DMS 273 (cell line): ENCODE results near the gene ZNF18.
A peak's percentile ranks its signal among the peaks of the same experiment; 100 is the strongest.
"Not testable (repeated sequence)": the region's sequence is repeated elsewhere in the genome, so short reads cannot be mapped to it uniquely, and the experiment has no call there.

Experiments
- DNase-seq: peaks from one replicate; lab custom pipeline; 2025; ENCODE audit not compliant: unreplicated experiment; lab: John Stamatoyannopoulos, UW

ZNF18 gene

DNA sequence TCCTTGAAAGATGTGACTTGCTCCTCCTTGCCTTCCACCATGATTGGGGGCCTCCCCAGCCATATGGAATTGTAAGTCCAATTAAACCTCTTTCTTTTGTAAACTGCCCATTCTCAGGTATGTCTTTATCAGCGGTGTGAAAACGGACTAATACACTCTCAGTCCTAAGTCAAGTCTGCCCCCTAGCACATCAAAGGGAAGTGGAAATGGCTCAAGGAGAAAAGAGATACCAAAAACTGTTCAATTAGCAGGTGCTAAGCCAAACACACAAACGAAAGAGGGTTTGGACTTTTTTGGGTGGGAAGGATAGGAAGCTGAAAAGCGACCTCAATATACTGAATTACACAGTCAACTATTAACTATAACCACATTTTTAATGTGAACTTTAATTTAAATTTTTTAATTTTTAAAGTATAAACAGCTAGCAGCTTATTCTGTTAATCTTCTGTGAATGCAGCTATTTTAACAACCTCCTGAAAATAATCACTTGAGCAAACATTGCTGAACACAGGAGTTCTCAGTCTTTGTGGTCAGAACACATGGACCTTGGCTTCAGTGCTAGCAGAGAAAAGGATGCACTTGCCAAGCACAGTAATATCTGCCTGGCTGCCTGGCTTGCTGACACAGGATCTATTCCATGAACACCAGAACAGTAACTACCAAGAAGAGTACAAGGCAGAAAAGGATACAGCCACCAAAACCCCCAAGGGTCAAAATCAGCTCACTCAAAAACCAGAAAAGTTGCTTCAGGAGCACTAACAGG is 10.9 kb downstream of the ZNF18 start:
- no peak for DNase-seq

DNA sequence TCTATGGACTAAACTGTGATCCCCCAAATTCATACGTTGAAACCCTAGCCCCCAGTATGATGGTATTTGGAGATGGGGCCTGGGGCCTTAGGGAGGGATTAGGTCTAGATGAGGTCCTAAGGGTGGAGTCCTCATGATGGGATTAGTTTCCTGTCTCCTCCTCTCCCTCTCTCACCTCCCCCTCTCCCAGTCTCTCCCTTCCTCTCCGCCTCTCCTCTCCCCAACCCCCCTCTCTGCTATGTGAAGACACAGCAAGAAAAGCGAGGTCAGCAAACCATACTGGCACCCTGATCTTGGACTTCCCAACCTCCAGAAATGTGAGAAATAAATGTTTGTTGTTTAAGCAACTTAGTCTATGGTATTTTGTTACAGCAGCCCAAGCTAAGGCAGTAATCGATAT is 15.4 kb downstream of the ZNF18 start:
- DNase-seq = no peak

DNA sequence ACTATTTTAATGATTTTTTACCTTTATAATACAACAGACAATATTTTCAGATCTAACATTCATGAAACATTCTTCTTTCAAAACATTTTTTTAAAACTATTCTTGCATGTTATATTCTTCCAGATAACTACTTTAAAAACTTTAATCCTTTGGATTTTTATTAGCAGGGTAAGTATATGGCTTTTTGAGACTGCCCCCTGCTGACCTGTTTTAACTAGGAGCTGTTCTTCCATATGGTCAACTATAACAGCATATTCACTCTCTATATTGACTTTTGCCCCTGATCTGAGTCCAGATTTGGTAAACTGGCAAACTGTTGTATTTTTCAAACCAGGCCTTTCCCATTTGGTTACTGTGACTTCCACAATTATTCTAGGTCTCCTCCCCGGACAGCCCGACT is 16.5 kb downstream of the ZNF18 start:
- DNase-seq = peak; percentile 5

DNA sequence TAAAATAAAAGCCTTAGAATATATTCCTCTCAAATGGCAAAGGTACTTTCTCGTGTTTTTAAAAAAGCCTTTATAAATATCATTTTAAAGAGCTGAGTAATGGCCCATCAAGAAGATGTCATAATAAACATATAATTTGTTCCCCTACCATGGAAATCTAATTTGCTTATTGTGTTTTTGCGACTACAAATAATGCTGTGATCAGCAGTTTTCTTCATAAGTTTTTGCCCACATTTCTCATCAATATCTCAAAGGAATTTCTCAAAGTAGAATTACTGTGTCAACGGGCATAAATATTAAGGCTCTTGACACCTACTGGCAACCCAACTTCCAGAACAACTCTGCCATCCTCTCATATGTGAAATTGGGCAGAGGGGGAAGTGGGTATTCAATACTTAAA is 17.5 kb downstream of the ZNF18 start:
- no peak for DNase-seq

DNA sequence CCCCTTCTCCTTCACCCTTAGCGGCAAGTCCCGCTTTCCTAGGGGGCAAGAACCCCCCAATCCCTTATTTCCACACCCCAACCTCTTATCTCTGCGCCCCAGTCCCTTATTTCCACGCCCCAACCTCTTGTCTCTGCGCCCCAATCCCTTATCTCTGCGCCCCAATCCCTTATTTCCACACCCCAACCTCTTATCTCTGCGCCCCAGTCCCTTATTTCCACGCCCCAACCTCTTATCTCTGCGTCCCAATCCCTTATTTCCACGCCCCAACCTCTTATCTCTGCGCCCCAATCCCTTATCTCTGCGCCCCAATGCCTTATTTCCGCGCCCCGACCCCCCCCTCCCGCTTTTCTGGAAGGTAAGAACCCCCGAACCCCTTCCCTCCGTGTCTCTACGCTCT is 24.5 kb downstream of the ZNF18 start:
- DNase-seq = not testable (repeated sequence)

DNA sequence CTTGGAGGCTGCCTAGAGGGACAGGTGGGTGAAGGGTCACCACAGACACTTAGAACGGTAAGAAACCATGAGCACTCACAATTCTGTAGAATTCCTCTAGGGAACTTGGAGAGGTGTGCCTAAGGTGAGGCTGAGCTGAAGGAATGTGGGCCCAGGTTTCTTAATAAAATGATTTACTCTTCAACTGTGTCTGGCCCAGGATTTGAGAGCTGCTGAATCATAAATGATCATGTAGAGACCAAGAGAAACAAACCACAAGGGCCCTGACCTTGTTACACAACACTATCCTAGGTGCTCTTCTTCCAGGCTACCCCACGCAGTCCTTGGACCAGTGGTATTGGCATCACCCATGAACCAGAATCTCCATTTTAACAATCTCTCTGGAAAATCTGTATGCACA is 27.7 kb downstream of the ZNF18 start:
- no peak for DNase-seq

DNA sequence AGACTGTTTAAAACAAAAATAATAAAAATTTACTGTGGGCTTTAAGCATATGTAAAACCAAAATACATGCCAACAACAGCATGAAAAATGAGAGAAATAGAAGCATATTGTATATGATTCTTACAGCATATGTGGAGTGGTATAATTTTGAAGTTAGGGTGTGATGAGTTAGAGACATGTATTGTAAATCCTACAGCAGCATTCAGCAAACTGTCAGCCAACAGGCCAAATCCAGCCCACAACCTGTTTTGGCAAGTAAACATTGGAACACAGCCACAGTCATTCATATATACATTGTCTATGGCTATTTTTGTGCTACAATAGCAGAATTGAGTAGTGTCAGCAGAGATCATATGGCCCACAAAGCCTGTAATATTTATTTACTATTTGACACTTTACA is 42.3 kb downstream of the ZNF18 start:
- no peak for DNase-seq

DNA sequence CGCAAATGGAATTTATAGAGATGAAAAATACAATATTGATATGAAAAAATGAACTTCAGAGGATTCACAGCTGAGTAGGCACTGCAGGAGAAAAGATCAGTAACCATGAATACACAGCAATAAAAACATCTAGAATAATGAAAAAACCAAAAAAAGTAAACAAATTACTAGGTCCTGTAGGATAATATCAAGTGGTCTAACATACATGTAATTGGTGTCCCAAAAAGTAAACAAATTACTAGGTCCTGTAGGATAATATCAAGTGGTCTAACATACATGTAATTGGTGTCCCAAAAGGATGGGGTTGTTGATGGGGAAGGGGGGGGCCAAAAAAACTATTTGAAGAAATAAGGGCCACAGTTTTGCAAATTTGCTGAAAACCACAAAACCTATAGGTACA is 43.4 kb downstream of the ZNF18 start:
- no peak for DNase-seq

DNA sequence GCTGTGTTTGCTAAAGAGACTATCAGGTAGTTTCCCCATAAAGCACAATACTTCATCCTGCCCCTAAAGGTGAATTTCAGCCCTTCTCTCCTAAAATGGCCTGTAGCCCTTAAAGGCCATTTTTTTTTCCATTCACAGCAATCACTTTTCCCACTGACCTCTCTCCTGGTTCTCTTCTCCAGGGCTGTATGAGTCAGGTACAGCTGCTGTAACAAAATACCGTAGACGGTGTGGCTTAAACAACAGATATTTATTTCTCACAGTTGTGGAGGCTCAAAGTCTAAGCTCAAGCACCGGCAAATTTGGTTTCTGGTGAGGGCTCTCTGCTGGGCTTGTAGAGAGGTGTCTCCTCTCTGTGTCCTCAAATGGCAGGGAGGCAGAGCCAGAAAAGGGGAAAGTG is 44.7 kb downstream of the ZNF18 start:
- DNase-seq = no peak

DNA sequence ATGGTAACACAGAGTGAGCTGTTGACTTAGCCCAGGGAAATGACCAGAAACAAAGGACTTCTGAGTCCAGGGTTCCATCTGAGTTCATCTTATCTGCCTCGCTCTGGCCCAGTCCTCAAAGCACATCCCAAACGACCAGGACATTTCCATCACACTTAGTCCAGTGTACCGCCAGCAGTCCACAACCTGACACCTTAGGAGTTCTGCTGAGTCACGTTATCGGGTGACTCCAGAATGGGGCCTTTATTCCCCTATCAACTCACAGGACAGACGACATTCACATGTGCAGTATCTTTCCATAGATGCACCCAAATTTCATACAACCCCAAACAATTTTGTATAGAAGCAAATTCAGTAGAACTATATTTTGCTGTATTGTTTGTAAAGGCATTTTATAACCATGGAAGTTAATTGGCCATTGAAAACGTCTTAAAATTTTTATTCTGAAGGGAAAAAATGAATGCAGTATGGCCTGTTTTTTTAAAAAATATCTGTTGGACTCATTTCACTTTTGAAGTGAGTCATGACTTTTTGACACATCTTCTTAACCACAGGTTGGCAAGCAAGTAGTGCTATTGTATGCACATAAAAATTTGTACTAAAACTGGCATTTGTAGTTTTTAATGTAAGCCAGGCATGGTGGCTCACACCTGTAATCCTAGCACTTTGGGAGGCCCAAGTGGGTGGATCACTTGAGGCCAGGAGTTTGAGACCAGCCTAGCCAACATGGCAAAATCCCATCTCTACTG is 46.3 kb downstream of the ZNF18 start:
- no peak for DNase-seq

DNA sequence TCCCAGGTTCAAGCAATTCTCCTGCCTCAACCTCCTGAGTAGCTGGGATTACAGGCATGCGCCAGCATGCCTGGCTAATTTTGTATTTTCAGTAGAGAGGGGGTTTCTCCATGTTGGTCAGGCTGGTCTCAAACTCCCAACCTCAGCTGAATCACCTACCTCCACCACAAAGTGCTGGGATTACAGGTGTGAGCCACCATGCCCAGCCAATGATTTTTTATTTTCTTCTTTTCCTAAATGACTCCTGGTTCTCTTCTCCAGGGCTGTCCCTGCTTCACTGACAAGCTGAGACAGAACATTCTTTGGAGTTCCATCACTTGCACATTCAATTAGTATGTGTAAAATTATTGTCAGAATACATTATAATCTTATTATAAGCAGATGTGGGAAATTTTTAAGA is 47.7 kb downstream of the ZNF18 start:
- not testable (repeated sequence) for DNase-seq

DNA sequence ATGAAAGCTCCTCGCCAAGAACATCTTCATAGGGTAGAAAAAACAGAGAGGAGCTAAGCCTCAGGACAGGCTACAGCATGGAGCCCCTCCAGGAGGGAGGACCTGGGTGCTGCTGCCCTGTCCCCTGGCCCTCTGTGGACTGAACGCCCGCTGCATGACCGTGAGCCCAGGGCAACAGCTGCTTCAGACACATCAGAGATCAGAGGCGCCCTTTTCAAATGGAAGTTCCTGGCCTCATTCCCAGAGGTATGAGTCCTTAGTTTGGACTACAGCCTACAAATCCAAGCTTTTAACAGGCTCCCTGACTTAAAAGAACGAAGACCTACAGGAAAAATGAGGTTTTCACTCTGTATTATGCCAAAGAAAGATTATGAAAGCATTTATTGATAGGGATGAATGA is 48.5 kb downstream of the ZNF18 start:
- DNase-seq = peak; percentile 75

DNA sequence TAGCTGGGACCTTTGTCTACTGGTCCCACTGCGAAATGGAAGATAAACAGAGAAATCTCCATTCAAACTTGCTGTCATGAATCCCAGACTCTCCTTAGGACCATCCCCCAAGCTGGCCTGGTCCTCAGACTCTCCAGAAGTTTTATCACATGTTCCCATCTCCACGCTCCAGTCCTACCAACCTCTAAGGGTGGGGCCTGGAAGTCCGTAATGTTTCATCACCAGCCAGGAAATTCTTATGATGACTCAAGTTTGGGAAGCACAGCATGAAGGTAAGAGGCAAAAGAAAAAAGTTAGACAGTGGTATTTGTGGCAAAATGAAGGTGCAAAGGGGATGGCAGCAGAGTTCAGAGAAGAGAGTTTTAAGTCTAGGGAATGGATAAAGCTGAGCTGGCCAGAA is 52.7 kb downstream of the ZNF18 start:
- DNase-seq = no peak

DNA sequence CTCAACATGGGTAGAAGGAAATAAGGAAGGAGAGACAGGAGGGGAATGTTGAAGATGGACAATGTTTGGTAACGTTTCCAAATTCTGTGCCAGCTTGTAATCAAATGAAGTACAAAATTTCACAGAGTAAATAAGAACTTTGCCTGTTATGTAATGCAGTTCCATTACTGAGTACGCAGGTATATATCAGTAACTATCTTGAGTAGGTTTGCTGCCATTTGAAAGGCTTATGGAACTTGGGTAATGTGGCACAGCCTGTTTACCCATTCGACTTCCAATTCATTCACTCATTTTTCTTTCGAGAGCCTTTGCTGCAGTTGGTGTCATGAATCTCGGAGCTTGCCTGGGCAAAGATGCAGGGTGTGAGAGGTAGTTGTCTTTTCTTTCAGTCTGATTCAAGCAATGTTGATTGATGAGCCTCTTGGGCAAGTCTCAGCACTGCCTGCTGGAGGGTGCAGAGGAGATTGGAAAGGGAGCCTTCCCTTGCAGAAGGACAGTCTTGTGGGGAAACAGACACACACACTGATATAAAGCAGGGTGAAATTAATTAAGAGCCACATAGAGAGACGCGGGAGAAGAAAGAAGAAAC is 53.4 kb downstream of the ZNF18 start:
- no peak for DNase-seq

DNA sequence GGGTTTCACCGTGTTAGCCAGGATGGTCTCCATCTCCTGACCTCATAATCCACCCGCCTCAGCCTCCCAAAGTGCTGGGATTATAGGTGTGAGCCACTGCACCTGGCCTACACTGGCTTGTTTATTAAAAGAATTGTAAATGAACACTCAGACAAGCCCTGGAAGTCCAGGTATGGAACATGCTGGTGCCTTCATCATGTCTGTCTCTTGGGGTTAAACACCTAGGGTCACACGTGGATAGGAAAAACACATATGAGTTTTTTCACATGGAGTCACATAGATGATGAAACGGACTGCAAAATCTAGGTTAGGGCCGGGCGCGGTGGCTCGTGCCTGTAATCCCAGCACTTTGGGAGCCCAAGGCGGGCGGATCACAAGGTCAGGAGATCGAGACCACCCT is 54.2 kb downstream of the ZNF18 start:
- not testable (repeated sequence) for DNase-seq

DNA sequence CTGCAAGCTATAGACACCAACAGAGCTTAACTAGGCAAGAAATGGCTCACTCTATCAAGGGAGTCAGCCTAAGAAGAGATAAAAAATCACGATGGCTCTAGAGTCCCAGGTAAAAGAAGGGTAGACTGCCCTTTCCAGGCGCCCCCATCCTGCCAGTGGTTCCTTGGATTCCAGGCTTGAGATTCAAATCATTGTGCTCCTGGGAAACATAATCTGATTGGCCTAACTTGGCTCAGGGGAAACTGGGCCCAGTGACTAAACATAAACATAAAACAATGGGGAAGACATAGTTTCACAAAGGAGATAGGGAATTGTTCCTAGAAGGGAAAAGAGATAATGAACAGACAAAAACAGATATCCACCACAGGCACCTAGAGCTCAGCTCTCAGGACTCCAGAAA is 56.4 kb downstream of the ZNF18 start:
- DNase-seq = no peak

DNA sequence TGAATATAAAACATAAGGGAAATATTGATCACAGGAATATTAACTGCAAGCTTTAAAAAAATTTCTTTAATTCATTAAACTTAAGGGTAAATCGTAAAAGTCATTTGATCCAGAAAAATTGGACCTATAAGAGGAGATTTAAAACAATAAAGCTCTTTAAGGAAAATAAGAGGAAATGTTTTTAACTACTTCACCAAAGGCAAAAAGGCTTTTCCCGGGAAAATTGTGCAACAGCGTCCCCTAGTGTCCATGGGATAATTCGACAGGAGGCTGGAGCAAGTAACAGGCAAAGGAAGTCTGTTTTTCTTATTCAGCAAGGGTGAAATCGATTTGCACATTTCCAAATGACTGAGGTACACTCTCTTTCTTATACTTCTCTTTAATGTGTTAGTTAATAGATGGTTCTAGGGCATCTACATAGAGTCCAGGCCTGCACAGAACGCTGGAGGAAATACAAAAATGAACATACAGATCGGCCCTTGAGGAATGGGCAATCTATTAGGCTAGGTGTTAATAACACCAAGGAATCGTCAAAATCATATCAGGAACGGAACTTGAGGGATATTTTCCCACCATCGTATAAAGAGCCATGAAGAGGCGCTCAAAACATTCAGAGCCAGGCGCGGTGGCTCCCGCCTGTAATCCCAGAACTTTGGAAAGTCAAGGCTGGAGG is 61.4 kb downstream of the ZNF18 start:
- peak; percentile 77 for DNase-seq

DNA sequence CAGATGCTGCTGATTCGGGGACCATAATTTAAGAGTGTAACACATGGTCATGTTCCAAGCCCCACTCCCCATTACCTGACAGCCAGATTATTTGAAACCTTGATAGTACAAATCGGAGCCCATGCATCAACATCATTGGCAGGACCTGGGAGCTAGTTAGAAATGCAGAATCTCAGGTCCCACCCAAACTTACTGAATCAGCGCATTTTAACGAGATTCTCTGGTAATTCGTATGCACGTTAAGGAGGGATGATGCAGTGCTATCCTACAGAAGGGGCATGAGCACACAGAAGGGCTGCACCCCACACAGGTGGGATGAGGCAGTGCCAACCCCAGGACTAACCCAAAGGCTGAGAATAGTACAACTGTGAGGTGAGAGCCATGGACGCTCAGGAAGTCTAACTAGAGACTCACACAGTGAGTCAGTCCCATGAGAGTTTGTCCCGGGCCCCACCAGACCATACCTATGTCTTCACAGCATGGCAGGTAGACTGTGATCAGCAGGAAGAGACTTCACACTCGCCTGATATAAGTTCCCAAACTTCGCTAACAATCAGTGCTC is 64.9 kb downstream of the ZNF18 start:
- no peak for DNase-seq

DNA sequence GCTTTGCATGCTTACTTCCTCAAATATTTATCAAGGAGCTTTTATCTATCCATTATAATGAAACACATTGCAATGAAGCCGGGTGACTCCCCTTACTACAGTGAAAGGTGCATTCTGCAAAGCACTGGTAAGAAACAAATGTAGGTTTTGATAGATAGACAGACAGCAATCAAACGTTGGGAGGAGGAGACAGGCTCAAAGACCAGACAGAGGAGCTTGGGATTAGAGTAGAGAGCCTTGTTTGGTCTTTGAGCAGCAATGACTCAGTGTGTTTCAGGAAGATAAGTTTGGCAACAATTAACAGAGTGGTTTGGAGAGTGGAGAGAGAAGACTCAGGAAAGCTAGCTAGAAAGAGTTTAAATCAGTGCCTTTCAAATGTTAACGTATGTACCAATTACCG is 68.8 kb downstream of the ZNF18 start:
- DNase-seq = no peak
